GM18868 (cell line): ENCODE measurements around the gene FANCD2OS.
A peak's percentile ranks its signal among the peaks of the same experiment; 100 is the strongest.
"Not testable (repeated sequence)": the region's sequence is repeated elsewhere in the genome, so short reads cannot be mapped to it uniquely, and the experiment has no call there.

Experiments used
- ATAC-seq: cut with Tn5 transposase; IDR thresholded peaks from one replicate; pipeline ENCODE4 v1.9.1; 2021; ENCODE audit warnings: mild to moderate bottlenecking, moderate library complexity; ENCODE audit not compliant: unreplicated experiment

FANCD2OS gene

DNA sequence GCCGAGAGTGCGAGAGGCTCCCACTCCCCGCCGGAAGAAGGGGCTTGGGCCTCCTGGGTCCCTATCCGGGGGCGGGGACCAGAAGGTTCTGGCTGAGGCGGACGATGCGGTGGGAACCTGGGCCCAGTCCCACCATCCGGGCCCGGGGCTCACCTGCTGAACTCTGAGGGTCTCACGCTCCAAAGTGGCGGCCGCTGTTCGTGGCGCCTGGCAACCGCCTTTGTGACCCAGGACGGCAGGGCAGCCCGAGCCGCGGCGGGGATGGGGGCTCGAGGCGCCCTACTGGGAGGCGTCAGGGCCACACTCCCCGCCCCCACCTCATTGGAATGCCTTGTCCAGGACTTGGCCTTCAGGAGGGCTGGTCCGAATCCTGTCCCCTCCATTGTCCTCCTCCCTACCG is at the start of gene FANCD2OS:
Gene FANCD2OS, minus strand, starts transcription at position 165 of the 400 bp plus-strand sequence. CDS start 3,481 bp downstream, outside the sequence.
- ATAC-seq = no peak

GRCh38 chr3:10157031-10157430 is 49.0 kb upstream of the FANCD2OS start:
- no peak for ATAC-seq

DNA sequence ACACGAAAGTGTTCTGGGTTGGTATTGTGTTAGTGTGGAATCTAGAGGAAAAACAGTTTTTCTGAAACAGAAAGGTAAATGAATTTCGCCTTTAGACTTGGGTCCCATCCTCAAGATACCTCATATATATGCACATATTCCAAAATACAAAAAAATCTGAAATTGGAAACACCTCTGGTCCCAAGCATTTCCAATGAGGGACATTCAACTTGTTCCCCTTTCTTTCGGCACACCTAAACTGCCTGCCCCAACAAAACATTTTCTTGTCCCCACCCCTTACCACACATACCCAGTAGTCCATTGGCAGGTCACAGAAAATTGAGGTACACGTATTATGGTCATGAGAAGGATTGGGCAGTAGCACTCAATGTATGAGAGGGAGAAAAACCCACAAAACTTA is 47.6 kb upstream of the FANCD2OS start:
- no peak for ATAC-seq

- ATAC-seq = no peak
These were observed 47.0 kb upstream of the FANCD2OS start for GRCh38 chr3:10155123-10155472.

- ATAC-seq = no peak
These were observed 46.5 kb upstream of the FANCD2OS start for GRCh38 chr3:10154335-10155122.

GRCh38 chr3:10150987-10151386 is 42.9 kb upstream of the FANCD2OS start:
- no peak for ATAC-seq

DNA sequence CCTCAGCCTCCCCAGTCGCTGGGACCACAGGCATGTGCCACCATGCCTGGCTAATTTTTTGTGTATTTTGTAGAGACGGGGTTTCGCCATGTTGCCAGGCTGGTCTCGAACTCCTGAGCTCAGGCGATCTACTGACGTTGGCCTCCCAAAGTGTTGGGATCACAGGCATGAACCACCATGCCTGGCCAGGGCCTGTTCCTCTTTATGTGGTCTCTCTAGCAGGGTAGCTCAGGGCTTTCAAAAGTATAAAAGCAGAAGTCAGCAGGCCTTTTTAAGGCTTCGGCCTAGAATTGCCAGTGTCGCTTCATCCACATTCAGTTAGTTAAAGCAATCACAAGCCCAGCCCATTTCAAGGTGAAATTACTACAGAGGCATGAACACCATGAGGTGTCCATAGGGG is 41.2 kb upstream of the FANCD2OS start:
- ATAC-seq = no peak

- no peak for ATAC-seq
These were observed 37.6 kb upstream of the FANCD2OS start for GRCh38 chr3:10145685-10146084.

- ATAC-seq = no peak
These were observed 34.9 kb upstream of the FANCD2OS start for GRCh38 chr3:10142707-10143560.

DNA sequence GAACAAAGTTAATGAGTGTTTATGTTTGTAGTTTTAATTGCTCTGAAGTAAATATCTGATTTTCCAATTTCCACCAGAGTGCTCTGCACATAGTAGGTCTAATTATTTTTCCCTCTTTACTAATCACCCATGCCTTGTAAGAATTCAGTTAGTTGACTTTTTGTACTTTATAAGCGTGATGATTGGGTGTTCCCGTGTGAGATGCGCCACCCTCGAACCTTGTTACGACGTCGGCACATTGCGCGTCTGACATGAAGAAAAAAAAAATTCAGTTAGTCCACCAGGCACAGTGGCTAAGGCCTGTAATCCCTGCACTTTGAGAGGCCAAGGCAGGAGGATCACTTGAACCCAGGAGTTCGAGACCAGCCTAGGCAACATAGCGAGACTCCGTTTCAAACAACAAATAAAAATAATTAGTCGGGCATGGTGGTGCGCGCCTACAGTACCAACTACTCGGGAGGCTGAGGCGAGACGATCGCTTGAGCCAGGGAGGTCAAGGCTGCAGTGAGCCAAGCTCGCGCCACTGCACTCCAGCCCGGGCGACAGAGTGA is 33.0 kb upstream of the FANCD2OS start:
- no peak for ATAC-seq

DNA sequence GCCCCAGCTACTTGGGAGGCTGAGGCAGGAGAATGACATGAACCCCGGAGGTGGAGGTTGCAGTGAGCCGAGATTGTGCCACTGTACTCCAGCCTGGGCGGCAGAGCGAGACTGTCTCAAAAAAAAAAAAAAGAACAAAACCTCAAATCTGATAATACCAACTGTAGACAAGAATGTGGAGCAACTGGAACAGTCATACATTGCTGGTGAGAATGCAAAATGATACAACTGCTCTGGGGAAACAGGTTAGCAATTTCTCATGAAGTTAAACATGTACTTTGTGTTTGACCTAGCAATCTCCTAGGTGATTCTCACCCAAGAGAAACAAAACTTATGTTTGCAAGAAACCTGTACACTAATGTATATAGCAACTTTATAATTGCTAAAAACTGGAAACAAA is 29.1 kb upstream of the FANCD2OS start:
- ATAC-seq = no peak

GRCh38 chr3:10136426-10137005 is 28.5 kb upstream of the FANCD2OS start:
- ATAC-seq = no peak

GRCh38 chr3:10135872-10136271 is 27.8 kb upstream of the FANCD2OS start:
- ATAC-seq = not testable (repeated sequence)

DNA sequence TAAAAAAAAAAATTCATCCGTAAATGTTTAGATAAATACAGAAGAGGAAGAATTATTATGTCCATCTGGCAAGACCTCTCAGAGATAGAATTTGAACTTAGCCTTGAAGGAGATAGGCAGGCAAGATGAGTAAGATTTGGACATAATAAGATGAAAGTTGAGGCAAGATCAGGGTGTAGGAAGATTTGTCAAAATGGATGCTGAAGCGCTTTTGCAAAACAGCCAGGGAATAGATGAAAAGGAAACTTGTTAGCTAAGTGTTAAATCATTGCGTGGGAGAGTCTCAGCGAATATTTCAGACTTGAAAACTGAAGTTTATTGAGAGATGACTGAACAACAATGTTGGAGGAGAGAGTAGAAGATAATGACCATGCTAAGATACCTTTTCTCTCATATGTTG is 14.7 kb upstream of the FANCD2OS start:
- ATAC-seq = no peak

DNA sequence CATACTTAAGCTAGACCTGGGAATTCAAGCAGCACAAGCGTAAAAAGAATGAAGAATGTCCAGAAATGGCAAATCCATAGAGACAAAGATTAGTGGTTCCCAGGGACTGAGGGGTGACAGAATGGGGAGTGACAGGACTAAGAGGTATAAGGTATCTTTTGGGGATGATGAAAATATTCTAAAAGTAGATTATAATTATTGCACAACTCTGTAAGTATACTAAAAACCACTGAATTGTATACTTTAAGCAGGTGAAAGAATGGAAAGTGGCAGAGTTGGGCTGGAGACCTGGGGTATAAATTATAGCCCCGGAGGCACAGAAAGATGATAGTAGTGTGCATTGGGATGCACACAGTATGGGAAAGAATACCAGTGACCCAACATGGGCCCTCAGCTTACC is 13.0 kb upstream of the FANCD2OS start:
- no peak for ATAC-seq

DNA sequence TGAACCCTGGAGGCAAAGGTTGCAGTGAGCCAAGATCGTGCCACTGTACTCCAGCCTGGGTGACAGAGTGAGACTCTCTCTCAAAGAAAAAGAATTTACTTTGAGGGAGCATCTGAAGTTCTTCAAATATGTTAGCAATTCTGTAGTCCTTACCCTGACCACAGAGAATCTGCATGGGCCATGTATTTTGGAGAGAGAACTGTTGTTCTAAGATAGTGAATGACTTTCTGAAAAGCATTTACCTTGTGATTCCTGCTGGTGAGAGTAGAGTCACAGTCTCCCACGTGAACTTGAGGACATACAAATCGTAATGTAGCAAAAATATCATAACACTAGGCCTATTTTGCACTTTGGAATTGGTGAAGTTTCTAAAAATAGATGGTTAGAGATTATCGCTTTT is 11.3 kb upstream of the FANCD2OS start:
- no peak for ATAC-seq

GRCh38 chr3:10116928-10117327 is 8.9 kb upstream of the FANCD2OS start:
- no peak for ATAC-seq

DNA sequence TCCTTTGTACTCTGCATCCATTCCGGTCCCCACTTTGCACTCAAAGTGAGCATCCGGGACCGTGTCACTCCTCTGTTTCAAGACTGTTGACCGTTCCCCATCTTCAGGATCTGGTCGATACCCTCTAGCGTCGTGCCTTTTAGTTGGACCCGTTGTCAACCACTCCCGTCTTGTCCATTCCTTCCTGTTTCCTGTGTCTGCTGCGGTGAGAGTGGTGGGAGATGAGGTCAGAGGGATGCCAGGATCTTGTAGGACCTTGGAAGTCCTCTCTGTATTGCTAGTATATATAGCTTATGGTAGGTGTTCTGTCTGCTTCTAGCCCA is 8.0 kb upstream of the FANCD2OS start:
- no peak for ATAC-seq

DNA sequence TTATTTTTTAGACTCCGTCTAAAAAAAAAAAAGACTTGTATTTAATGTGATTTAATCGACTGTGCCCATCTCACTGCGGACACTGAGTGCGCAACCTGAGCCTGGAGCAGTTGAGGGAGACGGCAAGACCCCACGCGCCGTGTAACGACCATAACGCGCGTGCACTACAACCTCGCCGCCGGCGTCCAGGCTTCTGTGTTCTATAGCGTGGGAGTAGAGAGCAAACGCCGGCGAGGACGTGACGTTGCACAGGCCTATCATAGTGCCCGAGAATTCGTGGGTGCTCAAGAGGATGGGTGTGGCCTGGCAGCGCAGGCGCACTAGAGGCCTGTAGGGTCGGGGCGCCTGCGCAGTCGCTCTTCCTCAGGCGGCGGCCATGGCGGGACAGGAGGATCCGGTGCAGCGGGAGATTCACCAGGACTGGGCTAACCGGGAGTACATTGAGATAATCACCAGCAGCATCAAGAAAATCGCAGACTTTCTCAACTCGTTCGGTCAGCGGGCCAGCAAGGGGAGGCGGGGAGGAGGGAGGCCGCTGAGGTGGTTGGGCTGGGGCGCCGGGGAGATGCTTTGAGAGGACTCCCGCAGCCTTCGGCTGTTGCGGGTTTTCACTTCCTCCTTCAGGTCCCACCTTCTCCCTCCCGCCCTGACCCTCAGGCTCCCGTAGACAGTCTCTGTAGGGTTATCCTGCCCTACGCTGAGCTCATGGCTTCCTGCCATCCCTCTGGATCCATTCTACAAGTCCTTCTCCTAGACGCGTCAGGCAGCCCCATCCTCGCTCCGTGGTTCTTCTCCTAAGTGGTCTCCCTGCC is 7.5 kb upstream of the FANCD2OS start, which contains the start of gene BRK1:
Gene BRK1, plus strand, starts transcription at position 350 of the 812 bp plus-strand sequence. Its CDS starts 27 bp downstream, at position 377.
- peak; percentile 94 for ATAC-seq

GRCh38 chr3:10106919-10107318 is 1.1 kb downstream of the FANCD2OS start:
- no peak for ATAC-seq

GRCh38 chr3:10099041-10099440 is 9.0 kb downstream of the FANCD2OS start:
- no peak for ATAC-seq
